PFSK-1 (cell line): ENCODE results near the gene SLC46A3.

Experiments
- POLR2AphosphoS5 ChIP-seq: IDR thresholded peaks from 2 replicates; pipeline ENCODE4 v1.6.1; 2012; ENCODE audit warnings: low read depth, mild to moderate bottlenecking, control low read depth, low read length, moderate library complexity
- REST ChIP-seq, 2 experiments: IDR thresholded peaks; 2 replicates each; pipeline versions ENCODE4 v1.6.1 to v1.8.0; 2011 to 2012; ENCODE audit warnings: low read depth in 2 of 2, low read length in 2 of 2, control low read depth in 1 of 2, inconsistent platforms in 1 of 2, mild to moderate bottlenecking in 1 of 2, moderate library complexity in 1 of 2; ENCODE audit not compliant: insufficient read depth in 1 of 2
- SIN3A ChIP-seq: IDR thresholded peaks from 2 replicates; pipeline ENCODE4 v1.6.1; 2012; ENCODE audit warnings: mild to moderate bottlenecking, low read length, moderate library complexity, borderline replicate concordance; ENCODE audit not compliant: insufficient read depth
- TAF1 ChIP-seq: IDR thresholded peaks from 2 replicates; pipeline ENCODE4 v1.6.1; 2012; ENCODE audit warnings: low read length, control low read depth, borderline replicate concordance; ENCODE audit not compliant: insufficient read depth

GRCh38 chr13:28684257-28684656 is 34.5 kb downstream of the SLC46A3 start:
- TF ChIP-seq POLR2AphosphoS5 = no peak
- no peak for TF ChIP-seq SIN3A
- no peak for TF ChIP-seq TAF1
- TF ChIP-seq REST (IDR thresholded peaks at IDR 0.05; ENCODE audit: insufficient read depth in 1 of 2, low read depth in 2 of 2, low read length in 2 of 2) = no peak
